K562 (cell line): ENCODE results near the gene CPS1. TPM values are rescaled to one million over a fixed set of nuclear protein-coding genes. Genes with fewer than 3 reads are reported as not detected.

Experiments used
- ATAC-seq: fragments of 200-7000 bp; cut with Tn5 transposase; 3 replicates; pipeline ENCODE4 v1.9.1; 2020; ENCODE audit warnings: moderate library complexity
- BruUV-seq: library from RNA; stranded (reverse); fragments of 400-500 nt; replicated peaks from 2 replicates; lab custom pipeline; 2021; lab: Mats Ljungman, UMichigan
- CTCF ChIA-PET: fragments of 300-600 bp; formaldehyde crosslinking; extraction: SDS; loops from one replicate; lab custom pipeline; 2021; ENCODE audit warnings: low intra/inter-chr PET ratio; lab: Yijun Ruan, JAX
- POLR2A ChIA-PET: fragments of 300-600, 350-650 bp; sonication (Branson Sonifier 250); formaldehyde crosslinking; extraction: SDS; loops from one replicate; lab custom pipeline; 2021; ENCODE audit warnings: antibody characterized with exemption, inconsistent platforms; lab: Yijun Ruan, JAX
- DNase-seq, 4 experiments: peaks; one replicate each; pipeline versions ENCODE4 v3.0.0 to v3.0.0-alpha.2; 2011 to 2018; ENCODE audit warnings: low spot score in 3 of 4, mixed read lengths in 3 of 4; ENCODE audit errors: extremely low read depth in 1 of 4
- FAIRE-seq: peaks from 2 replicates; lab custom pipeline; 2011; peaks lifted over from hg19 to GRCh38; lab: Jason Lieb, UNC
- H2AFZ ChIP-seq: 2 replicates; pipeline ENCODE4 v1.6.0; 2011; ENCODE audit warnings: low read depth, low read length, control low read depth, inconsistent platforms
- H3K27ac ChIP-seq: fragments of 200-600 bp; 3 replicates; pipeline ENCODE4 v1.8.0; 2011; ENCODE audit warnings: low read depth, mild to moderate bottlenecking, control low read depth, inconsistent platforms, low read length, moderate library complexity, mixed read lengths; ENCODE audit errors: extremely low read depth
- H3K27me3 ChIP-seq, 2 experiments: fragments of 300-600 bp in 1 of 2; 2 replicates in 1 of 2; 3 replicates in 1 of 2; pipeline versions ENCODE4 v1.6.0 to v1.8.0; 2011; ENCODE audit warnings: inconsistent platforms in 2 of 2, low read length in 2 of 2, mild to moderate bottlenecking in 1 of 2, mixed read lengths in 1 of 2, moderate library complexity in 1 of 2; ENCODE audit not compliant: control insufficient read depth in 2 of 2, insufficient read depth in 2 of 2
- H3K36me3 ChIP-seq: fragments of 300-600 bp; 3 replicates; pipeline ENCODE4 v1.8.0; 2011; ENCODE audit warnings: mild to moderate bottlenecking, low read length, inconsistent platforms; ENCODE audit not compliant: control insufficient read depth, insufficient read depth
- H3K4me1 ChIP-seq, 2 experiments: fragments of 200-600 bp in 1 of 2; replicated peaks in 1 of 2; 2 replicates in 1 of 2; 3 replicates in 1 of 2; pipeline versions ENCODE4 v1.5.1 to v1.8.0; 2011; ENCODE audit warnings: inconsistent platforms in 2 of 2, low read length in 2 of 2, mild to moderate bottlenecking in 1 of 2, mixed read lengths in 1 of 2, moderate library complexity in 1 of 2; ENCODE audit not compliant: control insufficient read depth in 2 of 2, insufficient read depth in 2 of 2
- H3K4me2 ChIP-seq: 2 replicates; pipeline ENCODE4 v1.6.1; 2011; ENCODE audit warnings: low read length, control low read depth, inconsistent platforms, mixed read lengths; ENCODE audit not compliant: insufficient read depth
- H3K4me3 ChIP-seq: fragments of 200-600 bp; sonication (generic), shearing (Covaris generic); 2 replicates; pipeline ENCODE4 v1.5.1; 2016; ENCODE audit warnings: control low read depth, inconsistent platforms
- H3K79me2 ChIP-seq: fragments of 200-600 bp; 3 replicates; pipeline ENCODE4 v1.8.0; 2011; ENCODE audit warnings: low read length, inconsistent platforms; ENCODE audit not compliant: control insufficient read depth, insufficient read depth
- H3K9ac ChIP-seq, 2 experiments: 2 replicates each; pipeline versions ENCODE4 v1.6.0 to v1.6.1; 2011; ENCODE audit warnings: low read depth in 2 of 2, low read length in 2 of 2, control low read depth in 1 of 2, inconsistent platforms in 1 of 2, mild to moderate bottlenecking in 1 of 2, mixed read lengths in 1 of 2; ENCODE audit not compliant: insufficient read depth in 1 of 2
- H3K9me1 ChIP-seq: one replicate; pipeline ENCODE4 v1.6.0; 2011; ENCODE audit warnings: inconsistent platforms, mild to moderate bottlenecking, low read length, moderate library complexity; ENCODE audit not compliant: control insufficient read depth, insufficient read depth
- H3K9me3 ChIP-seq: replicated peaks from 2 replicates; pipeline ENCODE4 v1.5.1; 2011; ENCODE audit warnings: low read depth, low read length, inconsistent platforms; ENCODE audit not compliant: control insufficient read depth, insufficient read depth
- H4K20me1 ChIP-seq: replicated peaks from 2 replicates; pipeline ENCODE4 v1.6.1; 2011; ENCODE audit warnings: low read length, inconsistent platforms, mixed read lengths; ENCODE audit not compliant: control insufficient read depth, insufficient read depth
- ATF1 ChIP-seq, 2 experiments: fragments of 450-650 bp in 1 of 2; IDR thresholded peaks; 2 replicates each; pipeline ENCODE4 v1.6.1; 2016; ENCODE audit warnings: missing compliant biosample characterization in 1 of 2, missing genetic modification characterization in 1 of 2
- ATF7 ChIP-seq: fragments of 450-650 bp; IDR thresholded peaks from 2 replicates; pipeline ENCODE4 v1.7.1; 2014; ENCODE audit warnings: mild to moderate bottlenecking, moderate library complexity
- BCL6 ChIP-seq: fragments of 250-450 bp; sonication (Bioruptor Pico); IDR thresholded peaks from 2 replicates; pipeline ENCODE4 v1.4.0; 2020
- BDP1 ChIP-seq: IDR thresholded peaks from 3 replicates; pipeline ENCODE4 v1.6.1; 2011; ENCODE audit not compliant: insufficient read length, insufficient read depth
- ELK1 ChIP-seq: sonication (generic); formaldehyde crosslinking; IDR thresholded peaks from 2 replicates; pipeline ENCODE4 v1.8.1; 2022; ENCODE audit warnings: missing genetic modification reagents
- KLF10 ChIP-seq: fragments of 250-450 bp; sonication (Bioruptor Pico); IDR thresholded peaks from 2 replicates; pipeline ENCODE4 v1.6.1; 2021; ENCODE audit warnings: matching md5 sums
- NUFIP1 ChIP-seq: fragments of 450-650 bp; IDR thresholded peaks from 2 replicates; pipeline ENCODE4 v1.6.1; 2018; ENCODE audit not compliant: partially characterized antibody
- RNF2 ChIP-seq: sonication (generic); IDR thresholded peaks from 2 replicates; pipeline ENCODE4 v1.6.1; 2016
- TAF7 ChIP-seq: fragments of 450-650 bp; IDR thresholded peaks from 2 replicates; pipeline ENCODE4 v1.6.1; 2016; ENCODE audit warnings: missing genetic modification characterization, missing compliant biosample characterization
- TAF9B ChIP-seq: fragments of 450-650 bp; IDR thresholded peaks from 2 replicates; pipeline ENCODE4 v1.6.1; 2018; ENCODE audit warnings: mild to moderate bottlenecking; ENCODE audit not compliant: partially characterized antibody
- THRA ChIP-seq: fragments of 450-650 bp; IDR thresholded peaks from 2 replicates; pipeline ENCODE4 v1.6.1; 2017; ENCODE audit warnings: mild to moderate bottlenecking, moderate library complexity
- ZKSCAN1 ChIP-seq: fragments of 150-350 bp; IDR thresholded peaks from 2 replicates; pipeline ENCODE4 v1.6.1; 2016; ENCODE audit warnings: low read depth, low read length
- ZNF280A ChIP-seq: fragments of 450-650 bp; IDR thresholded peaks from 2 replicates; pipeline ENCODE4 v1.6.1; 2018; ENCODE audit warnings: mild to moderate bottlenecking, low read depth; ENCODE audit not compliant: partially characterized antibody
- WGBS: fragments of 100-300 bp; shearing (Covaris generic); methylation state at CpG from one replicate; pipeline ENCODE4 v1.1.6; 2016; ENCODE audit warnings: low coverage, mixed read lengths; ENCODE audit not compliant: insufficient coverage; ENCODE audit errors: missing lambda C conversion rate; 5-methylcytosine and 5-hydroxymethylcytosine counted together
- in situ Hi-C: fragments of 300-500 bp; cut with MboI; formaldehyde crosslinking; loops from 4 replicates; pipeline ENCODE4 v1.15.0; 2018; ENCODE audit warnings: inconsistent platforms, mixed read lengths
- intact Hi-C: fragments of 100-400 bp; cut with micrococcal nuclease; formaldehyde crosslinking; loops from 2 replicates; pipeline ENCODE4 v1.14.2; 2022
- polyA plus RNA-seq, 8 experiments: library from polyadenylated mRNA; depleted of rRNA in 4 of 8; stranded (reverse) in 5 of 8; unstranded in 3 of 8; fragments of >200 nt; fragmentation: Nextera tagmentation in 2 of 8; fragmentation: Illumina TruSeq in 1 of 8; extraction: Ambion mirVana in 2 of 8; extraction: Trizol in 1 of 8; gene quantifications; 2 replicates each; pipeline versions ENCODE4 v1.2.1 to v1.2.3, GENCODE V29; 2011 to 2014; ENCODE audit warnings: inconsistent platforms in 1 of 8, missing spikeins in 1 of 8
- total RNA-seq, 7 experiments: library from RNA; depleted of rRNA in 6 of 7; stranded (reverse); fragments of >200 nt in 6 of 7; fragmentation: Illumina TruSeq in 2 of 7; extraction: Trizol in 2 of 7; gene quantifications; 2 replicates each; pipeline versions ENCODE4 v1.2.1 to v1.2.3, GENCODE V29; 2011 to 2021; ENCODE audit warnings: low replicate concordance in 1 of 7
- TF ChIP-seq, protein P1 (sequence below), 2 experiments: fragments of 200-800 bp in 1 of 2; sonication (Bioruptor generic) in 1 of 2; sonication (generic) in 1 of 2; formaldehyde crosslinking in 1 of 2; IDR thresholded peaks in 1 of 2; conservative IDR thresholded peaks in 1 of 2; 2 replicates each; pipeline versions ENCODE4 v1.5.0 to v1.6.1; 2016 to 2020; ENCODE audit warnings: missing compliant biosample characterization in 1 of 2, missing genetic modification characterization in 1 of 2, missing genetic modification reagents in 1 of 2
- TF ChIP-seq, protein P2 (sequence below): fragments of 250-450 bp; sonication (Bioruptor Pico); IDR thresholded peaks from 2 replicates; pipeline ENCODE4 v1.4.0; 2020; ENCODE audit warnings: mild to moderate bottlenecking

Gene CPS1
- total and polyA plus RNA-seq, 9 of the 15 experiments (the other 6 are each of a cell fraction or from before 2014, with no cell fraction given) = 2.4 to 13.5 (median 6.0) TPM

DNA sequence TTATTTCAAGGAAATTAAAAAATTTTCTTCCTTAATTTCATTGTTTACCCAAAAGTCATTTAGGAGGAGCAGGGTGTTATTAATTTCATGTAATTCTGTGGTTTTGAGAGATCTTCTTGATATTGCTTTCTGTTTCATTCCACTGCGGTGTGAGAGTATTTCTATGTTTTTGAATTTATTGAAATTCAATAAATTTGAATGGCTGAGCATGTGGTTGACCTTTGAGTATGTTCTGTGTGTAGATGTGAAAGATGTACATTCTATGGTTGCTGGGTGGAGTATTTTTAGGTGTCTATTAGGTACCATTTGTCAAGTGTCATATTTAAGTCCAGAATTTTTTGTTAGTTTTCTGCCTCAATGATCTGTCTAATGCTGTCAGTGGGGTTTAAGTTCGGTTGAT, 40.5 kb upstream of the CPS1 start:
- no peak overlapping the region for H3K27ac ChIP-seq
- 10% methylated on average over 2 of the region's 2 CpGs for WGBS
- ChIA-PET CTCF (no interaction called here), POLR2A (no interaction called here)
- H3K27me3 ChIP-seq = no peaks in the 10 kb centered on the region
- H3K4me1 ChIP-seq = no peaks in the 10 kb centered on the region
- no peak overlapping the region for H2AFZ ChIP-seq
- ATAC-seq = no peak
- TF ChIP-seq, protein P1, sequence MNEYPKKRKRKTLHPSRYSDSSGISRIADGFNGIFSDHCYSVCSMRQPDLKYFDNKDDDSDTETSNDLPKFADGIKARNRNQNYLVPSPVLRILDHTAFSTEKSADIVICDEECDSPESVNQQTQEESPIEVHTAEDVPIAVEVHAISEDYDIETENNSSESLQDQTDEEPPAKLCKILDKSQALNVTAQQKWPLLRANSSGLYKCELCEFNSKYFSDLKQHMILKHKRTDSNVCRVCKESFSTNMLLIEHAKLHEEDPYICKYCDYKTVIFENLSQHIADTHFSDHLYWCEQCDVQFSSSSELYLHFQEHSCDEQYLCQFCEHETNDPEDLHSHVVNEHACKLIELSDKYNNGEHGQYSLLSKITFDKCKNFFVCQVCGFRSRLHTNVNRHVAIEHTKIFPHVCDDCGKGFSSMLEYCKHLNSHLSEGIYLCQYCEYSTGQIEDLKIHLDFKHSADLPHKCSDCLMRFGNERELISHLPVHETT (CRISPR knock-in tag; conservative IDR thresholded peaks at IDR 0.05 in 1 of 2, IDR thresholded peaks at IDR 0.05 in 1 of 2) = no peak
- TF ChIP-seq TAF9B (no peak), NUFIP1 (no peak), KLF10 (CRISPR knock-in tag) (no peak), ATF1 (CRISPR knock-in tag; IDR thresholded peaks at IDR 0.05) (no peak), ATF1 (tag; IDR thresholded peaks at IDR 0.05) (no peak), BDP1 (no peak), THRA (no peak), ATF7 (no peak), BCL6 (CRISPR knock-in tag) (no peak), ZKSCAN1 (no peak), RNF2 (no peak), ELK1 (CRISPR knock-in tag) (no peak), ZNF280A (no peak), TAF7 (tag) (no peak)
- TF ChIP-seq, protein P2, sequence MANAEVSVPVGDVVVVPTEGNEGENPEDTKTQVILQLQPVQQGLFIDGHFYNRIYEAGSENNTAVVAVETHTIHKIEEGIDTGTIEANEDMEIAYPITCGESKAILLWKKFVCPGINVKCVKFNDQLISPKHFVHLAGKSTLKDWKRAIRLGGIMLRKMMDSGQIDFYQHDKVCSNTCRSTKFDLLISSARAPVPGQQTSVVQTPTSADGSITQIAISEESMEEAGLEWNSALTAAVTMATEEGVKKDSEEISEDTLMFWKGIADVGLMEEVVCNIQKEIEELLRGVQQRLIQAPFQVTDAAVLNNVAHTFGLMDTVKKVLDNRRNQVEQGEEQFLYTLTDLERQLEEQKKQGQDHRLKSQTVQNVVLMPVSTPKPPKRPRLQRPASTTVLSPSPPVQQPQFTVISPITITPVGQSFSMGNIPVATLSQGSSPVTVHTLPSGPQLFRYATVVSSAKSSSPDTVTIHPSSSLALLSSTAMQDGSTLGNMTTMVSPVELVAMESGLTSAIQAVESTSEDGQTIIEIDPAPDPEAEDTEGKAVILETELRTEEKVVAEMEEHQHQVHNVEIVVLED = no peak
- no peak for DNase-seq
- BruUV-seq = no TSS peak
- H3K4me3 ChIP-seq = no peak overlapping the region
- H3K9ac ChIP-seq = no peak overlapping the region
- H3K4me2 ChIP-seq = no peak overlapping the region
- in situ Hi-C loops = no loop called here
- intact Hi-C loops = no loop called here
- H3K9me1 ChIP-seq = no peaks in the 10 kb centered on the region
- no peaks in the 10 kb centered on the region for H4K20me1 ChIP-seq
- no peaks in the 10 kb centered on the region for H3K36me3 ChIP-seq
- no peaks in the 10 kb centered on the region for H3K79me2 ChIP-seq
- FAIRE-seq = no peak
- H3K9me3 ChIP-seq = no peaks in the 10 kb centered on the region
